K562 (cell line): ENCODE measurements around the gene TMEM164. TPM values are rescaled to one million over a fixed set of nuclear protein-coding genes. Genes with fewer than 3 reads are reported as not detected.

Experiments used
- ATAC-seq: fragments of 200-7000 bp; cut with Tn5 transposase; 3 replicates; pipeline ENCODE4 v1.9.1; 2020; ENCODE audit warnings: moderate library complexity
- BruUV-seq: library from RNA; stranded (reverse); fragments of 400-500 nt; replicated peaks from 2 replicates; lab custom pipeline; 2021; lab: Mats Ljungman, UMichigan
- CTCF ChIA-PET: fragments of 300-600 bp; formaldehyde crosslinking; extraction: SDS; loops from one replicate; lab custom pipeline; 2021; ENCODE audit warnings: low intra/inter-chr PET ratio; lab: Yijun Ruan, JAX
- POLR2A ChIA-PET: fragments of 300-600, 350-650 bp; sonication (Branson Sonifier 250); formaldehyde crosslinking; extraction: SDS; loops from one replicate; lab custom pipeline; 2021; ENCODE audit warnings: antibody characterized with exemption, inconsistent platforms; lab: Yijun Ruan, JAX
- DNase-seq, 4 experiments: peaks; one replicate each; pipeline versions ENCODE4 v3.0.0 to v3.0.0-alpha.2; 2011 to 2018; ENCODE audit warnings: low spot score in 3 of 4, mixed read lengths in 3 of 4; ENCODE audit errors: extremely low read depth in 1 of 4
- FAIRE-seq: peaks from 2 replicates; lab custom pipeline; 2011; peaks lifted over from hg19 to GRCh38; lab: Jason Lieb, UNC
- H2AFZ ChIP-seq: 2 replicates; pipeline ENCODE4 v1.6.0; 2011; ENCODE audit warnings: low read depth, low read length, control low read depth, inconsistent platforms
- H3K27ac ChIP-seq: fragments of 200-600 bp; 3 replicates; pipeline ENCODE4 v1.8.0; 2011; ENCODE audit warnings: low read depth, mild to moderate bottlenecking, control low read depth, inconsistent platforms, low read length, moderate library complexity, mixed read lengths; ENCODE audit errors: extremely low read depth
- H3K27me3 ChIP-seq, 2 experiments: fragments of 300-600 bp in 1 of 2; 2 replicates in 1 of 2; 3 replicates in 1 of 2; pipeline versions ENCODE4 v1.6.0 to v1.8.0; 2011; ENCODE audit warnings: inconsistent platforms in 2 of 2, low read length in 2 of 2, mild to moderate bottlenecking in 1 of 2, mixed read lengths in 1 of 2, moderate library complexity in 1 of 2; ENCODE audit not compliant: control insufficient read depth in 2 of 2, insufficient read depth in 2 of 2
- H3K36me3 ChIP-seq: fragments of 300-600 bp; 3 replicates; pipeline ENCODE4 v1.8.0; 2011; ENCODE audit warnings: mild to moderate bottlenecking, low read length, inconsistent platforms; ENCODE audit not compliant: control insufficient read depth, insufficient read depth
- H3K4me1 ChIP-seq, 2 experiments: fragments of 200-600 bp in 1 of 2; replicated peaks in 1 of 2; 2 replicates in 1 of 2; 3 replicates in 1 of 2; pipeline versions ENCODE4 v1.5.1 to v1.8.0; 2011; ENCODE audit warnings: inconsistent platforms in 2 of 2, low read length in 2 of 2, mild to moderate bottlenecking in 1 of 2, mixed read lengths in 1 of 2, moderate library complexity in 1 of 2; ENCODE audit not compliant: control insufficient read depth in 2 of 2, insufficient read depth in 2 of 2
- H3K4me2 ChIP-seq: 2 replicates; pipeline ENCODE4 v1.6.1; 2011; ENCODE audit warnings: low read length, control low read depth, inconsistent platforms, mixed read lengths; ENCODE audit not compliant: insufficient read depth
- H3K4me3 ChIP-seq: fragments of 200-600 bp; sonication (generic), shearing (Covaris generic); 2 replicates; pipeline ENCODE4 v1.5.1; 2016; ENCODE audit warnings: control low read depth, inconsistent platforms
- H3K79me2 ChIP-seq: fragments of 200-600 bp; 3 replicates; pipeline ENCODE4 v1.8.0; 2011; ENCODE audit warnings: low read length, inconsistent platforms; ENCODE audit not compliant: control insufficient read depth, insufficient read depth
- H3K9ac ChIP-seq, 2 experiments: 2 replicates each; pipeline versions ENCODE4 v1.6.0 to v1.6.1; 2011; ENCODE audit warnings: low read depth in 2 of 2, low read length in 2 of 2, control low read depth in 1 of 2, inconsistent platforms in 1 of 2, mild to moderate bottlenecking in 1 of 2, mixed read lengths in 1 of 2; ENCODE audit not compliant: insufficient read depth in 1 of 2
- H3K9me1 ChIP-seq: one replicate; pipeline ENCODE4 v1.6.0; 2011; ENCODE audit warnings: inconsistent platforms, mild to moderate bottlenecking, low read length, moderate library complexity; ENCODE audit not compliant: control insufficient read depth, insufficient read depth
- H3K9me3 ChIP-seq: replicated peaks from 2 replicates; pipeline ENCODE4 v1.5.1; 2011; ENCODE audit warnings: low read depth, low read length, inconsistent platforms; ENCODE audit not compliant: control insufficient read depth, insufficient read depth
- H4K20me1 ChIP-seq: replicated peaks from 2 replicates; pipeline ENCODE4 v1.6.1; 2011; ENCODE audit warnings: low read length, inconsistent platforms, mixed read lengths; ENCODE audit not compliant: control insufficient read depth, insufficient read depth
- BHLHE40 ChIP-seq: IDR thresholded peaks from 2 replicates; pipeline ENCODE4 v1.6.1; 2011; ENCODE audit warnings: low read length, improper control_type of control experiment
- CHD4 ChIP-seq: fragments of 200-600 bp; sonication (generic); IDR thresholded peaks from 3 replicates; pipeline ENCODE4 v1.6.1; 2012; ENCODE audit warnings: low read depth, mild to moderate bottlenecking, mixed read lengths, low read length, inconsistent platforms; ENCODE audit not compliant: insufficient read depth, insufficient replicate concordance, poor library complexity, severe bottlenecking
- DIDO1 ChIP-seq: fragments of 450-650 bp; IDR thresholded peaks from 2 replicates; pipeline ENCODE4 v1.6.1; 2016; ENCODE audit warnings: low read depth, missing biosample characterization, missing genetic modification characterization
- E2F4 ChIP-seq: sonication (generic); formaldehyde crosslinking; IDR thresholded peaks from 2 replicates; pipeline ENCODE4 v1.8.0; 2022; ENCODE audit warnings: mild to moderate bottlenecking, low read depth, missing genetic modification reagents
- GTF2F1 ChIP-seq: IDR thresholded peaks from 2 replicates; pipeline ENCODE4 v1.6.1; 2011; ENCODE audit warnings: low read depth, low read length, improper control_type of control experiment
- IRF9 ChIP-seq: fragments of 450-650 bp; IDR thresholded peaks from 2 replicates; pipeline ENCODE4 v1.6.1; 2016; ENCODE audit warnings: missing biosample characterization, missing genetic modification characterization
- MNT ChIP-seq, 2 experiments: fragments of 450-650 bp; conservative IDR thresholded peaks; 2 replicates each; pipeline ENCODE4 v1.6.1; 2017; ENCODE audit warnings: mild to moderate bottlenecking in 2 of 2, moderate library complexity in 2 of 2
- TBP ChIP-seq: optimal IDR thresholded peaks from 2 replicates; pipeline ENCODE3; 2011; ENCODE audit warnings: low read depth, low read length, improper control_type of control experiment
- TCF7L2 ChIP-seq: fragments of 150-350 bp; IDR thresholded peaks from 2 replicates; pipeline ENCODE4 v1.6.1; 2016; ENCODE audit warnings: low read depth, mild to moderate bottlenecking, low read length, moderate library complexity
- TRIM28 ChIP-seq: fragments of 450-650 bp; IDR thresholded peaks from 2 replicates; pipeline ENCODE4 v1.6.1; 2017
- ZNF589 ChIP-seq: fragments of 200-800 bp; sonication (Bioruptor generic); IDR thresholded peaks from 2 replicates; pipeline ENCODE4 v1.6.1; 2016; ENCODE audit warnings: low read depth, missing genetic modification characterization, missing compliant biosample characterization
- WGBS: fragments of 100-300 bp; shearing (Covaris generic); methylation state at CpG from one replicate; pipeline ENCODE4 v1.1.6; 2016; ENCODE audit warnings: low coverage, mixed read lengths; ENCODE audit not compliant: insufficient coverage; ENCODE audit errors: missing lambda C conversion rate; 5-methylcytosine and 5-hydroxymethylcytosine counted together
- in situ Hi-C: fragments of 300-500 bp; cut with MboI; formaldehyde crosslinking; loops from 4 replicates; pipeline ENCODE4 v1.15.0; 2018; ENCODE audit warnings: inconsistent platforms, mixed read lengths
- intact Hi-C: fragments of 100-400 bp; cut with micrococcal nuclease; formaldehyde crosslinking; loops from 2 replicates; pipeline ENCODE4 v1.14.2; 2022
- polyA plus RNA-seq, 8 experiments: library from polyadenylated mRNA; depleted of rRNA in 4 of 8; stranded (reverse) in 5 of 8; unstranded in 3 of 8; fragments of >200 nt; fragmentation: Nextera tagmentation in 2 of 8; fragmentation: Illumina TruSeq in 1 of 8; extraction: Ambion mirVana in 2 of 8; extraction: Trizol in 1 of 8; gene quantifications; 2 replicates each; pipeline versions ENCODE4 v1.2.1 to v1.2.3, GENCODE V29; 2011 to 2014; ENCODE audit warnings: inconsistent platforms in 1 of 8, missing spikeins in 1 of 8
- total RNA-seq, 7 experiments: library from RNA; depleted of rRNA in 6 of 7; stranded (reverse); fragments of >200 nt in 6 of 7; fragmentation: Illumina TruSeq in 2 of 7; extraction: Trizol in 2 of 7; gene quantifications; 2 replicates each; pipeline versions ENCODE4 v1.2.1 to v1.2.3, GENCODE V29; 2011 to 2021; ENCODE audit warnings: low replicate concordance in 1 of 7

Gene TMEM164
- total and polyA plus RNA-seq, 9 of the 15 experiments (the other 6 are each of a cell fraction or from before 2014, with no cell fraction given) = 2.4 to 57.3 (median 23.1) TPM

GRCh38 chrX:109995155-109995554 lies 7.8 kb upstream of the TMEM164 start:
- intact Hi-C loops = no loop called here
- FAIRE-seq (no peak), ATAC-seq (no peak)
- ChIA-PET POLR2A (no interaction called here), CTCF (no interaction called here)
- Histone ChIP-seq H3K4me2 (no peak overlapping the region), H3K9me3 (no peaks in the 10 kb centered on the region), H3K9me1 (no peaks in the 10 kb centered on the region), H3K36me3 (no peaks in the 10 kb centered on the region), H3K27me3 (no peaks in the 10 kb centered on the region), H3K4me1 (peaks cover 5 to 19% of the 10 kb centered on the region in 2 experiments; a peak in 4 of 5 replicates), H3K4me3 (no peak overlapping the region), H4K20me1 (no peaks in the 10 kb centered on the region), H2AFZ (no peak overlapping the region)
- in situ Hi-C loops = no loop called here
- TF ChIP-seq TRIM28 (no peak), TCF7L2 (no peak), GTF2F1 (no peak), DIDO1 (no peak)
- TF ChIP-seq, all 486 proteins: peak for 0
- no TSS peak for BruUV-seq
- no peaks in the 10 kb centered on the region for H3K79me2 ChIP-seq
- no peak overlapping the region for H3K27ac ChIP-seq
- no peak for DNase-seq
- WGBS = 61% methylated on average over 2 of the region's 2 CpGs
- H3K9ac ChIP-seq = no peak overlapping the region

- H3K9ac ChIP-seq = no peak overlapping the region; a peak in 1 of 4 replicates
- POLR2A ChIA-PET = interaction anchor here (1.2 to 1.5 kb wide), 2 partner anchors 17 to 23 kb away, joined by 3 to 5 read pairs; no protein-coding TSS in a partner anchor
- no peaks in the 10 kb centered on the region for H3K27me3 ChIP-seq
- H3K9me1 ChIP-seq = no peaks in the 10 kb centered on the region
- H4K20me1 ChIP-seq = no peaks in the 10 kb centered on the region
- intact Hi-C loops = no loop called here
- H3K4me1 ChIP-seq = peaks cover 13 to 36% of the 10 kb centered on the region in 2 experiments
- H3K4me3 ChIP-seq = no peak overlapping the region
- peaks cover under 1% of the 10 kb centered on the region; the same call in 2 of the 3 replicates for H3K79me2 ChIP-seq
- no peaks in the 10 kb centered on the region for H3K36me3 ChIP-seq
- H3K9me3 ChIP-seq = no peaks in the 10 kb centered on the region
- ATAC-seq (no peak), DNase-seq (peak in 1 of 4 experiments; percentile 13)
- BruUV-seq = no TSS peak
- WGBS = 34% methylated on average over 6 of the region's 6 CpGs
- H3K27ac ChIP-seq = no peak overlapping the region
- peak overlapping the region; percentile 83 for H2AFZ ChIP-seq
- in situ Hi-C loops = no loop called here
- TF ChIP-seq TBP = peak; percentile 61
- no peak for TF ChIP-seq ZNF589 (CRISPR knock-in tag)
- TF ChIP-seq MNT (conservative IDR thresholded peaks at IDR 0.05) = peak in 1 of 2 experiments; percentile 47; a peak in 2 of 4 replicates
- peak; percentile 80 for TF ChIP-seq BHLHE40
- TF ChIP-seq IRF9 (tag) = no peak
- no peak for TF ChIP-seq E2F4 (CRISPR knock-in tag)
- TF ChIP-seq CHD4 = no peak
- TF ChIP-seq, all 486 proteins: peak for 3
- FAIRE-seq = peak; percentile 61
- CTCF ChIA-PET = no interaction called here
- H3K4me2 ChIP-seq = peak overlapping the region; percentile 40
Measured at GRCh38 chrX:109997786-109998452, 5.0 kb upstream of the TMEM164 start.
